Renal cortical epithelial cell (primary cell): ENCODE results near the gene CEP95. TPM values are rescaled to one million over a fixed set of nuclear protein-coding genes. Genes with fewer than 3 reads are reported as not detected.
A peak's percentile ranks its signal among the peaks of the same experiment; 100 is the strongest.
"Not testable (repeated sequence)": the region's sequence is repeated elsewhere in the genome, so short reads cannot be mapped to it uniquely, and the experiment has no call there.

Experiments used
- DNase-seq: peaks from one replicate; pipeline ENCODE4 v3.0.0-alpha.2; 2011; ENCODE audit warnings: low read depth
- total RNA-seq: library from RNA; depleted of rRNA; stranded (reverse); fragments of >200 nt; gene quantifications from 2 replicates; pipeline ENCODE4 v1.2.3, GENCODE V29; 2014

CEP95 gene
- total RNA-seq, 1 donor from 2014 or later, result 39.6 TPM

- DNase-seq, result not testable (repeated sequence)
Measured at GRCh38 chr17:64495300-64495699, 11.5 kb upstream of the CEP95 start.

GRCh38 chr17:64496348-64496785 is 10.4 kb upstream of the CEP95 start:
- peak; percentile 29 for DNase-seq

- DNase-seq, result peak; percentile 82
Measured at GRCh38 chr17:64496786-64497564, 9.8 kb upstream of the CEP95 start, which contains the start of gene POLG2. TSS of gene POLG2 (minus strand) at chr17:64497054. CDS start at chr17:64496968, 86 bp downstream.

GRCh38 chr17:64497565-64498035 is 9.2 kb upstream of the CEP95 start:
- peak; percentile 16 for DNase-seq

- no peak for DNase-seq
Measured at GRCh38 chr17:64498308-64499203, 8.2 kb upstream of the CEP95 start.

GRCh38 chr17:64499805-64500486 is 6.8 kb upstream of the CEP95 start:
- no peak for DNase-seq

- DNase-seq, result no peak
Measured at GRCh38 chr17:64500487-64500859, 6.3 kb upstream of the CEP95 start.

- no peak for DNase-seq
Measured at GRCh38 chr17:64500862-64501765, 5.7 kb upstream of the CEP95 start.

- DNase-seq, result no peak
Measured at GRCh38 chr17:64502021-64502420, 4.8 kb upstream of the CEP95 start.

- DNase-seq, result no peak
Measured at GRCh38 chr17:64502809-64503208, 4.0 kb upstream of the CEP95 start.

GRCh38 chr17:64503341-64503740 is 3.4 kb upstream of the CEP95 start:
- no peak for DNase-seq

- no peak for DNase-seq
Measured at GRCh38 chr17:64503821-64504768, 2.7 kb upstream of the CEP95 start.

- DNase-seq, result peak; percentile 18
Measured at GRCh38 chr17:64504769-64505339, 1.9 kb upstream of the CEP95 start.

- peak; percentile 47 for DNase-seq
Measured at GRCh38 chr17:64505340-64506200, 1.2 kb upstream of the CEP95 start.

GRCh38 chr17:64506201-64506575 is 589 bp upstream of the CEP95 start, which contains the start of gene DDX5:
TSS of gene DDX5 (minus strand) at chr17:64506289. CDS start at chr17:64506119, 170 bp downstream.
- no peak for DNase-seq

GRCh38 chr17:64507413-64507782 is 621 bp downstream of the CEP95 start:
- DNase-seq, result peak; percentile 78

GRCh38 chr17:64508683-64509082 is 1.9 kb downstream of the CEP95 start:
- no peak for DNase-seq

- DNase-seq, result no peak
Measured at GRCh38 chr17:64509179-64509578, 2.4 kb downstream of the CEP95 start.
